K562 (cell line): ENCODE measurements around the gene ITSN1. TPM values are rescaled to one million over a fixed set of nuclear protein-coding genes. Genes with fewer than 3 reads are reported as not detected.

Experiments used
- C11orf30 ChIP-seq: fragments of 450-650 bp; IDR thresholded peaks from 2 replicates; pipeline ENCODE4 v1.6.1; 2016; ENCODE audit warnings: low read depth, mild to moderate bottlenecking
- EP300 ChIP-seq: IDR thresholded peaks from 2 replicates; pipeline ENCODE4 v1.6.1; 2012; ENCODE audit warnings: low read length, improper control_type of control experiment
- FOXA1 ChIP-seq: fragments of 450-650 bp; IDR thresholded peaks from 2 replicates; pipeline ENCODE4 v1.6.1; 2016; ENCODE audit warnings: mild to moderate bottlenecking, borderline replicate concordance
- FOXJ3 ChIP-seq: sonication (generic); formaldehyde crosslinking; IDR thresholded peaks from 2 replicates; pipeline ENCODE4 v1.4.0; 2020; ENCODE audit warnings: mild to moderate bottlenecking, missing genetic modification reagents
- HNRNPUL1 ChIP-seq: fragments of 200-400 bp; formaldehyde crosslinking; IDR thresholded peaks from 2 replicates; pipeline ENCODE4 v1.6.1; 2017; ENCODE audit warnings: low read length
- MCM7 ChIP-seq, 2 experiments: fragments of 450-650 bp; IDR thresholded peaks; 2 replicates each; pipeline ENCODE4 v1.6.1; 2016 to 2018
- NR1H2 ChIP-seq: sonication (generic); formaldehyde crosslinking; IDR thresholded peaks from 2 replicates; pipeline ENCODE4 v1.4.0; 2020; ENCODE audit warnings: mild to moderate bottlenecking, missing genetic modification reagents
- PPARD ChIP-seq: fragments of 250-450 bp; sonication (Bioruptor Pico); IDR thresholded peaks from 2 replicates; pipeline ENCODE4 v1.8.0; 2022; ENCODE audit warnings: inconsistent platforms, mild to moderate bottlenecking, moderate library complexity
- PTTG1 ChIP-seq: fragments of 450-650 bp; IDR thresholded peaks from 2 replicates; pipeline ENCODE4 v1.6.1; 2016; ENCODE audit warnings: low read depth, mild to moderate bottlenecking, missing genetic modification characterization, missing compliant biosample characterization
- RFX7 ChIP-seq: fragments of 250-450 bp; sonication (Bioruptor Pico); IDR thresholded peaks from 2 replicates; pipeline ENCODE4 v1.5.1; 2021; ENCODE audit warnings: mild to moderate bottlenecking
- TBL1XR1 ChIP-seq, 2 experiments: IDR thresholded peaks; 2 replicates each; pipeline ENCODE4 v1.6.1; 2012; ENCODE audit warnings: improper control_type of control experiment in 2 of 2, low read length in 2 of 2, mild to moderate bottlenecking in 1 of 2
- XRCC5 ChIP-seq: fragments of 200-400 bp; formaldehyde crosslinking; IDR thresholded peaks from 2 replicates; pipeline ENCODE4 v1.6.1; 2017; ENCODE audit warnings: low read depth, mild to moderate bottlenecking, low read length
- YBX1 ChIP-seq: fragments of 450-650 bp; IDR thresholded peaks from 2 replicates; pipeline ENCODE4 v1.7.1; 2016; ENCODE audit warnings: mild to moderate bottlenecking
- ZEB2 ChIP-seq: fragments of 450-650 bp; IDR thresholded peaks from 2 replicates; pipeline ENCODE4 v1.6.1; 2016
- ZNF212 ChIP-seq: fragments of 450-650 bp; formaldehyde crosslinking; IDR thresholded peaks from 2 replicates; pipeline ENCODE4 v1.4.0; 2020; ENCODE audit warnings: mild to moderate bottlenecking
- ZNF324 ChIP-seq: fragments of 250-450 bp; sonication (Bioruptor Pico); IDR thresholded peaks from 2 replicates; pipeline ENCODE4 v1.4.0; 2020; ENCODE audit warnings: mild to moderate bottlenecking
- ZNF354B ChIP-seq: fragments of 250-450 bp; sonication (Bioruptor Pico); IDR thresholded peaks from 2 replicates; pipeline ENCODE4 v1.4.0; 2020
- polyA plus RNA-seq, 8 experiments: library from polyadenylated mRNA; depleted of rRNA in 4 of 8; stranded (reverse) in 5 of 8; unstranded in 3 of 8; fragments of >200 nt; fragmentation: Nextera tagmentation in 2 of 8; fragmentation: Illumina TruSeq in 1 of 8; extraction: Ambion mirVana in 2 of 8; extraction: Trizol in 1 of 8; gene quantifications; 2 replicates each; pipeline versions ENCODE4 v1.2.1 to v1.2.3, GENCODE V29; 2011 to 2014; ENCODE audit warnings: inconsistent platforms in 1 of 8, missing spikeins in 1 of 8
- total RNA-seq, 7 experiments: library from RNA; depleted of rRNA in 6 of 7; stranded (reverse); fragments of >200 nt in 6 of 7; fragmentation: Illumina TruSeq in 2 of 7; extraction: Trizol in 2 of 7; gene quantifications; 2 replicates each; pipeline versions ENCODE4 v1.2.1 to v1.2.3, GENCODE V29; 2011 to 2021; ENCODE audit warnings: low replicate concordance in 1 of 7
- TF ChIP-seq, protein P1 (sequence below): fragments of 450-650 bp; IDR thresholded peaks from 2 replicates; pipeline ENCODE4 v1.6.1; 2016; ENCODE audit warnings: mild to moderate bottlenecking, moderate library complexity
- TF ChIP-seq, protein P2 (sequence below): sonication (generic); formaldehyde crosslinking; IDR thresholded peaks from 2 replicates; pipeline ENCODE4 v1.9.0; 2022; ENCODE audit warnings: mild to moderate bottlenecking, missing genetic modification reagents

Gene ITSN1
- total and polyA plus RNA-seq, 9 of the 15 experiments (the other 6 are each of a cell fraction or from before 2014, with no cell fraction given): 1.1 to 12.6 (median 4.8) TPM

DNA sequence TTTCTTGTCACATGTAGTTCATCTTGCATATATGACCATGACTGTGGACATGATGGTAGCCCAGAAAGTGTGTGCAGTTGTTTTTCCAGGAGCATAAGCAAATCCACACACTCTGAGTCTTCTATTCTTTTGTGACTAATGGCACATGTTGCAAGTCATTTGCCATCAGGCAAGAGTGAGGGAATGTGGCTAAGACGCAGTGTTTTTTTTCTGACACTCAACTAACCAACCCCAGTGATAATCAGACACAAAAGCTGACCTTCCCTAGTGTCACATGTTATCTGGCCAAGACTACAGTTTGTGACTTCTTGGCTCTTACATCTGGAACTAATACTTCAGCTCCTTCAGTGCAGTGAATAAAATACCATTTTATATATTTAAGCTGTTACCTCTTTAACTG is 108.8 kb downstream of the ITSN1 start (continued):
- TF ChIP-seq, protein P1, sequence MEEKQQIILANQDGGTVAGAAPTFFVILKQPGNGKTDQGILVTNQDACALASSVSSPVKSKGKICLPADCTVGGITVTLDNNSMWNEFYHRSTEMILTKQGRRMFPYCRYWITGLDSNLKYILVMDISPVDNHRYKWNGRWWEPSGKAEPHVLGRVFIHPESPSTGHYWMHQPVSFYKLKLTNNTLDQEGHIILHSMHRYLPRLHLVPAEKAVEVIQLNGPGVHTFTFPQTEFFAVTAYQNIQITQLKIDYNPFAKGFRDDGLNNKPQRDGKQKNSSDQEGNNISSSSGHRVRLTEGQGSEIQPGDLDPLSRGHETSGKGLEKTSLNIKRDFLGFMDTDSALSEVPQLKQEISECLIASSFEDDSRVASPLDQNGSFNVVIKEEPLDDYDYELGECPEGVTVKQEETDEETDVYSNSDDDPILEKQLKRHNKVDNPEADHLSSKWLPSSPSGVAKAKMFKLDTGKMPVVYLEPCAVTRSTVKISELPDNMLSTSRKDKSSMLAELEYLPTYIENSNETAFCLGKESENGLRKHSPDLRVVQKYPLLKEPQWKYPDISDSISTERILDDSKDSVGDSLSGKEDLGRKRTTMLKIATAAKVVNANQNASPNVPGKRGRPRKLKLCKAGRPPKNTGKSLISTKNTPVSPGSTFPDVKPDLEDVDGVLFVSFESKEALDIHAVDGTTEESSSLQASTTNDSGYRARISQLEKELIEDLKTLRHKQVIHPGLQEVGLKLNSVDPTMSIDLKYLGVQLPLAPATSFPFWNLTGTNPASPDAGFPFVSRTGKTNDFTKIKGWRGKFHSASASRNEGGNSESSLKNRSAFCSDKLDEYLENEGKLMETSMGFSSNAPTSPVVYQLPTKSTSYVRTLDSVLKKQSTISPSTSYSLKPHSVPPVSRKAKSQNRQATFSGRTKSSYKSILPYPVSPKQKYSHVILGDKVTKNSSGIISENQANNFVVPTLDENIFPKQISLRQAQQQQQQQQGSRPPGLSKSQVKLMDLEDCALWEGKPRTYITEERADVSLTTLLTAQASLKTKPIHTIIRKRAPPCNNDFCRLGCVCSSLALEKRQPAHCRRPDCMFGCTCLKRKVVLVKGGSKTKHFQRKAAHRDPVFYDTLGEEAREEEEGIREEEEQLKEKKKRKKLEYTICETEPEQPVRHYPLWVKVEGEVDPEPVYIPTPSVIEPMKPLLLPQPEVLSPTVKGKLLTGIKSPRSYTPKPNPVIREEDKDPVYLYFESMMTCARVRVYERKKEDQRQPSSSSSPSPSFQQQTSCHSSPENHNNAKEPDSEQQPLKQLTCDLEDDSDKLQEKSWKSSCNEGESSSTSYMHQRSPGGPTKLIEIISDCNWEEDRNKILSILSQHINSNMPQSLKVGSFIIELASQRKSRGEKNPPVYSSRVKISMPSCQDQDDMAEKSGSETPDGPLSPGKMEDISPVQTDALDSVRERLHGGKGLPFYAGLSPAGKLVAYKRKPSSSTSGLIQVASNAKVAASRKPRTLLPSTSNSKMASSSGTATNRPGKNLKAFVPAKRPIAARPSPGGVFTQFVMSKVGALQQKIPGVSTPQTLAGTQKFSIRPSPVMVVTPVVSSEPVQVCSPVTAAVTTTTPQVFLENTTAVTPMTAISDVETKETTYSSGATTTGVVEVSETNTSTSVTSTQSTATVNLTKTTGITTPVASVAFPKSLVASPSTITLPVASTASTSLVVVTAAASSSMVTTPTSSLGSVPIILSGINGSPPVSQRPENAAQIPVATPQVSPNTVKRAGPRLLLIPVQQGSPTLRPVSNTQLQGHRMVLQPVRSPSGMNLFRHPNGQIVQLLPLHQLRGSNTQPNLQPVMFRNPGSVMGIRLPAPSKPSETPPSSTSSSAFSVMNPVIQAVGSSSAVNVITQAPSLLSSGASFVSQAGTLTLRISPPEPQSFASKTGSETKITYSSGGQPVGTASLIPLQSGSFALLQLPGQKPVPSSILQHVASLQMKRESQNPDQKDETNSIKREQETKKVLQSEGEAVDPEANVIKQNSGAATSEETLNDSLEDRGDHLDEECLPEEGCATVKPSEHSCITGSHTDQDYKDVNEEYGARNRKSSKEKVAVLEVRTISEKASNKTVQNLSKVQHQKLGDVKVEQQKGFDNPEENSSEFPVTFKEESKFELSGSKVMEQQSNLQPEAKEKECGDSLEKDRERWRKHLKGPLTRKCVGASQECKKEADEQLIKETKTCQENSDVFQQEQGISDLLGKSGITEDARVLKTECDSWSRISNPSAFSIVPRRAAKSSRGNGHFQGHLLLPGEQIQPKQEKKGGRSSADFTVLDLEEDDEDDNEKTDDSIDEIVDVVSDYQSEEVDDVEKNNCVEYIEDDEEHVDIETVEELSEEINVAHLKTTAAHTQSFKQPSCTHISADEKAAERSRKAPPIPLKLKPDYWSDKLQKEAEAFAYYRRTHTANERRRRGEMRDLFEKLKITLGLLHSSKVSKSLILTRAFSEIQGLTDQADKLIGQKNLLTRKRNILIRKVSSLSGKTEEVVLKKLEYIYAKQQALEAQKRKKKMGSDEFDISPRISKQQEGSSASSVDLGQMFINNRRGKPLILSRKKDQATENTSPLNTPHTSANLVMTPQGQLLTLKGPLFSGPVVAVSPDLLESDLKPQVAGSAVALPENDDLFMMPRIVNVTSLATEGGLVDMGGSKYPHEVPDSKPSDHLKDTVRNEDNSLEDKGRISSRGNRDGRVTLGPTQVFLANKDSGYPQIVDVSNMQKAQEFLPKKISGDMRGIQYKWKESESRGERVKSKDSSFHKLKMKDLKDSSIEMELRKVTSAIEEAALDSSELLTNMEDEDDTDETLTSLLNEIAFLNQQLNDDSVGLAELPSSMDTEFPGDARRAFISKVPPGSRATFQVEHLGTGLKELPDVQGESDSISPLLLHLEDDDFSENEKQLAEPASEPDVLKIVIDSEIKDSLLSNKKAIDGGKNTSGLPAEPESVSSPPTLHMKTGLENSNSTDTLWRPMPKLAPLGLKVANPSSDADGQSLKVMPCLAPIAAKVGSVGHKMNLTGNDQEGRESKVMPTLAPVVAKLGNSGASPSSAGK: peak; percentile 85
- TF ChIP-seq, protein P2, sequence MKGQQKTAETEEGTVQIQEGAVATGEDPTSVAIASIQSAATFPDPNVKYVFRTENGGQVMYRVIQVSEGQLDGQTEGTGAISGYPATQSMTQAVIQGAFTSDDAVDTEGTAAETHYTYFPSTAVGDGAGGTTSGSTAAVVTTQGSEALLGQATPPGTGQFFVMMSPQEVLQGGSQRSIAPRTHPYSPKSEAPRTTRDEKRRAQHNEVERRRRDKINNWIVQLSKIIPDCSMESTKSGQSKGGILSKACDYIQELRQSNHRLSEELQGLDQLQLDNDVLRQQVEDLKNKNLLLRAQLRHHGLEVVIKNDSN (CRISPR knock-in tag): peak; percentile 56; the same call in 1 of the 2 replicates
- TF ChIP-seq PTTG1 (tag) (no peak), EP300 (peak; percentile 24; the same call in 1 of the 2 replicates), RFX7 (CRISPR knock-in tag) (no peak), XRCC5 (no peak), FOXJ3 (CRISPR knock-in tag) (no peak), ZNF212 (CRISPR knock-in tag) (no peak), ZEB2 (no peak), PPARD (CRISPR knock-in tag) (no peak), HNRNPUL1 (no peak), YBX1 (no peak), ZNF324 (no peak), MCM7 (IDR thresholded peaks at IDR 0.05) (no peak), C11orf30 (peak; percentile 62), FOXA1 (no peak), TBL1XR1 (IDR thresholded peaks at IDR 0.05; ENCODE audit: low read length in 2 of 2) (no peak), ZNF354B (CRISPR knock-in tag) (0 out of 2 replicates have a peak, but pooled peaks have one; percentile 10), NR1H2 (no peak)
